ES-I3 (cell line): ENCODE measurements around the gene BIRC3.

ENCODE experiments used
- H3K36me3 ChIP-seq: 2 replicates; pipeline ENCODE4 v1.6.1; 2013; ENCODE audit warnings: mild to moderate bottlenecking, low read length, control low read depth, moderate library complexity; ENCODE audit not compliant: insufficient read depth
- H3K4me1 ChIP-seq: 2 replicates; pipeline ENCODE4 v1.6.1; 2013; ENCODE audit warnings: mild to moderate bottlenecking, control low read depth, low read length; ENCODE audit not compliant: insufficient read depth
- H3K9ac ChIP-seq: 2 replicates; pipeline ENCODE4 v1.6.1; 2013; ENCODE audit warnings: low read depth, mild to moderate bottlenecking, low read length, moderate library complexity
- H3K9me3 ChIP-seq: 2 replicates; pipeline ENCODE4 v1.6.1; 2013; ENCODE audit warnings: mild to moderate bottlenecking, low read length, moderate library complexity; ENCODE audit not compliant: control insufficient read depth, insufficient read depth

The BIRC3 gene

DNA sequence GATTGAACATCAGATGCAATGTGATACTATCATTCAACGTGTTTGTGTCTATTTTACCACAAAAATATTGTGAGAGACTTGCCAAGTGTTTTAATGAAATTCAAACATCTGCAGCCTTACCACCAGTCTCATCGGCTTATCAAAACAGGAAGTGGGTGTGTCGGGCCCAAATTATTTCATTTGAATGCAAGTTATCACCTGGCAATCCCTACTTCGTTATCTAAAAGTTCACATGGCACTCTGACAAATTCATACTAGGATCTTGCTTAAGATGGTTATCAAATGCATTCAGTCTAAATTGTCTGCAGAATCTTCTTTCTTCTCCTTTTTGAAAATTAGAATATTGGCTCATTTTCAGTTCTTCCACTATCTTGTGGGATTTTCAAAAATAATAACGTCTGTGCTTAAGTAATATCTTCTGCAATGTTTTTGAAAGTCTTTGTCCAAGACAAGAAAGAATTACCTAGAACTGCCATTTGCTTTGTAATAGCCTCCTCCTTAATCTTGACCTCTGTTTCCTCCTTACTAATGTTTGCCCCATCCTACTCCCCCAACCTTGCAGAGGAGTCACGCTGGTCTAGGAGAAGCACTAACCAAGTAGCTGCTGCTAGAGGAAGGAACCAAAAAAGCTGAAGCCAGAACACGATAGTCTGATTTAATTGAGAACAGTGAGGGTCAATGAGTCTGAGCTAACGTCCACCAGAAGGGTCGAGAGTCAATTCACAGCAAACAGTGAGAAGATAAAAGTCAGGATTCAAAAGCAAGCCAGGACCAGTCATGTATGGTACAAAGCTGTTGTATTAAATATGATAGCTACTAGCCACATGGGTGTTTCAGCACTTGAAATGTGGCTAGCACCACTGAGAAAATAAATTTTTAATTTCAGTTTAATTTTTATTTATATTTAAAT lies 10.2 kb upstream of the BIRC3 start:
- Histone ChIP-seq H3K9me3 (peaks cover 6% of the 10 kb centered on the region), H3K36me3 (no peaks in the 10 kb centered on the region), H3K9ac (no peak overlapping the region), H3K4me1 (no peaks in the 10 kb centered on the region)

DNA sequence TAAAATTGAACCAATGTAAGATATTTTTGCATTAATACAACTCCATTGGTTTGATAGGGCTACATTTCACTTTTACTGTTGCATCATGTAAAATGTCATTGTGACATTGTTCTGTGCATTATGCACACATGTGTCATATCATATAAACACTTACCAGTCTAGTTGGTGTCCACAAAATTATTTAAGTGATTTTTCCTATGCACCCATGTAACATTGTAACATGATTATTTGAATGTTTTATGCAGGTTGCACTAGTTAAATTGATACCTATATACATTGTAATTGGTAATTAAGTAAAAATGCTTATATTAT lies 9.6 kb upstream of the BIRC3 start:
- Histone ChIP-seq H3K4me1 (no peaks in the 10 kb centered on the region), H3K9ac (no peak overlapping the region), H3K9me3 (0 out of 2 replicates have a peak, but pooled peaks cover under 1% of the 10 kb centered on the region), H3K36me3 (no peaks in the 10 kb centered on the region)

DNA sequence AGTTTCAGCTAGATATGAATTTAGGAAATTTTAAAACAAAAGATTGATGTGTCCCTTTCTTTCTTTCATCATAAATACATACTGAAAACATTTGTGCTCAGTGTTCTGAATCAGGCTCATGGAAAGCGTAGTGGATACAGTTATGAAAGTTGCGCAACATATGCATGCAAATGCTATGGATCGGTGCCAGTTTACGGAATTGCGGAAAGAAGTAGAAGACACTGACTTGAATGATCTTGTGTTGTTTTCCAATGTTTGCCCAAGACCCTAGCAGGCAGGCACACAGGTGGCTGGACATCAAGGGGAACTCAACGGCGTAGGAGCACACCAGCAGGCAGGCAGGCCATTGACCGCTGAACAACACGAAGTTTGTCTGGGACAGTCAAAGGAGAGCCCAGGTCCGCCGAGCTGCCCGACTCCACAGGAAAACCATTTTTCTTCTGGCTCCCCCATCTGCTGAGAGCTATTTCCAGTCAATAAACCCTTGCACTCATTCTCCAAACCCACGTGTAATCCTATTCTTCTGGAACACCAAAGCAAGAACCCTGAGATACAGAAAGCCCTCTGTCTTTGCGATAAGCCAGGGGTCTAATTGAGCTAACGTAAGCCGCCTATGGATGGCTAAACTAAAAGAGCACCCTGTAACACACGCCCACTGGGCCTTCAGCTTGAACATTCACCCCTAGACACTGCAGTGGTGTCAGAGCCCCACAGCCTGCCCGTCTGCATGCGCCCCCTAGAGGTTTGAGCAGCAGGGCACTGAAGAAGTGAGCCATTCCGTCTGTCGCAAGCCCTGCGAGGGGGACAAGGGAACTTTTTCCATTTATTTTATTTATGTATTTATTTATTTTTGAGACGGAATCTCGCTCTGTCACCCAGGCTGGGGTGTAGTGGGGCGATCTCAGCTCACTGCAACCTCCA lies 7.4 kb upstream of the BIRC3 start:
- H3K4me1 ChIP-seq = no peaks in the 10 kb centered on the region
- H3K9ac ChIP-seq = no peak overlapping the region
- H3K36me3 ChIP-seq = no peaks in the 10 kb centered on the region
- H3K9me3 ChIP-seq = no peaks in the 10 kb centered on the region

DNA sequence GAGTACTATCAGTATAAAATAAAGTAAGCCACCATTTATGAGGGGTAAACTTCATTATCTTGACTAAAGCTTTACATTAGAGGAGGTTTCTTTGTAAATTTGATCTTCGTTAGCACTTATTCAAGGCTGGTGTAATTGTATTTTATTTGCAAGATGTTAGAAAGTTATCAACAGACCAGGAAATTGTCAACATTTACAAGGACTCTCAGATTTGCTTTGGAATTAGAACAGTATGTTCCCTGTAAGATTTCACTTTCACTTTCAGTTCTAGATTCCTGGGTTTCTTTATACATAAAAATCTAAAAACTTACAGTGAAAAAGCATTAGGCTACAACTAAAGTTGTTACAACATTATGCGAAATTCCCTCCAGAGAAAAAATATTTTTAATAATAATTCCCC lies 4.6 kb upstream of the BIRC3 start:
- no peak overlapping the region for H3K9ac ChIP-seq
- peaks cover under 1% of the 10 kb centered on the region; the same call in 1 of the 2 replicates for H3K4me1 ChIP-seq
- H3K9me3 ChIP-seq = no peaks in the 10 kb centered on the region
- H3K36me3 ChIP-seq = no peaks in the 10 kb centered on the region

DNA sequence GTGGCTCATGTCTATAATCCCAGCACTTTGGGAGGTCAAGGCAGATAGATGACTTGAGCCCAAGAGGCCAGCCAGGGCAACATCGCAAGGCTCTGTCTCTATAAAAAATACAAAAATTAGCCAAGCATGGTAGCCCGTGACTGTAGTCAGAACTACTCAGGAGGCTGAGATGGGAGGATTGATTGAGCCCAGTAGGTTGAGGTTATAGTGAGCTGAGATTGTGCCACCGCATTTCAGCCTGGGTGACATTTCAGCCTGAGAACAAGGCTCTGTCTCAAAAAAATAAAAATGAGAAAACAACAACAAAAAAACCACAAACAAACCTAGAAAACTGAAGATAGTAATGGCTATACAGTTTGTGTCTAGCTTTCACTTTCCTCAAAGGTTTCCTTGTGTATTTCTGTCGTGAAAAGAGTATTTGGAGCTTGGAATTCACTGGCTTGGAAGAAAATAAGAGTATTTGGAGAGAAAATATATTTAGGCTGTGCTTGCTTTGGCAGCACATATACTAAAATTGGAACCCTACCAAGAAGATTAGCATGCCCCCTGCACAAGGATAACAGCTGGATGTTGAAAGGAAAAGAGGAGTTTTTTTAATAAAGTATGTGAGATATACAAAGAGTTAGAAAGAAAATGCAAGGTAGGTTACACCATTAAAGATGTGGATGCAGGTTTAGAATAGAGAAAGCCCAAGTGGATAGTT lies 3.9 kb upstream of the BIRC3 start:
- Histone ChIP-seq H3K9me3 (no peaks in the 10 kb centered on the region), H3K9ac (no peak overlapping the region), H3K36me3 (no peaks in the 10 kb centered on the region), H3K4me1 (peaks cover 3% of the 10 kb centered on the region; the same call in 1 of the 2 replicates)

DNA sequence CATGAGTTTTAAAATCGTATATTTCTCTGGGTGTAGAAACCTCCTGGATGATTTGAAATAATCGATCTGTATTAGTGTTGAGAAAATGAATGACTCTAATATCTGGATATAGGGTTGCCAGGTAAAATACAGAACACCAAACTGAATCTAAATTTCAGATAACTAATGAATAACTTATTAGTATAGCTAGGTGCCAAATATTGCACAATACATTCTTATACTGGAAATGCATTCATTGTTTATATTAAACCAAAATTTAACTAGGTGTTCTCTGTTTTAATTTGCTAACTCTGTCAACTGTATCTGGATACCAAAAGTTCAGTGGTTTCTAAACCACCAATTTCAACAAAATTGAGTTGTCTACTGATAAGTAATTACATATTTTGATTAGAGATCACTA lies 2.5 kb upstream of the BIRC3 start:
- Histone ChIP-seq H3K9me3 (no peaks in the 10 kb centered on the region), H3K4me1 (peaks cover 3% of the 10 kb centered on the region; the same call in 1 of the 2 replicates), H3K9ac (no peak overlapping the region), H3K36me3 (no peaks in the 10 kb centered on the region)

DNA sequence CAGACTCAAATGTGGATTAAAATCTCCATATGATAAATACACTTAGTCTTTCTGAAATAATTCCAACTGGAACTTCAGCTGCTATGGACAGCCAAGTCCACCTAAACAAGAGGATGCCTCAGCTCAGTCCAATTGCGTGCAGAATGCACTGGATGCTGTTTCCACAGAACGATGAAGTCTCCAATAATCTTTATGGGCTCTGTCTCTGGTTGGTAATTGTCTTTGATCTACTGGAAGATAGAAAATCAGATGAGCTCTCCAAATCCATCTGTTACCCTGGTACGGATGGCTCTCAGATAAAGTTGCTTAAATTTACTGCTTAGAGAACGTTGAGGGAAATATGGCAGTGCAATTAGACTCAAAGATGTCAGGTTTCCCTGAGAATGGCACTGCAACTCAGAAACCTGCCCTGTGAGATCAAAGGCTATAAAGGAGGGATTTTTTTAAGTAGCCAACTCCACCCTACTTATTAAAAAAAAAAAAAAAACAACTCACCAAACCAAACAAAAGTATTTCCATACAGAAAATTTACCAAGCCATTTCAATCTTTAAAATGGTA lies 859 bp upstream of the BIRC3 start:
- Histone ChIP-seq H3K9ac (no peak overlapping the region), H3K4me1 (peaks cover 3% of the 10 kb centered on the region; the same call in 1 of the 2 replicates), H3K9me3 (no peaks in the 10 kb centered on the region), H3K36me3 (no peaks in the 10 kb centered on the region)

DNA sequence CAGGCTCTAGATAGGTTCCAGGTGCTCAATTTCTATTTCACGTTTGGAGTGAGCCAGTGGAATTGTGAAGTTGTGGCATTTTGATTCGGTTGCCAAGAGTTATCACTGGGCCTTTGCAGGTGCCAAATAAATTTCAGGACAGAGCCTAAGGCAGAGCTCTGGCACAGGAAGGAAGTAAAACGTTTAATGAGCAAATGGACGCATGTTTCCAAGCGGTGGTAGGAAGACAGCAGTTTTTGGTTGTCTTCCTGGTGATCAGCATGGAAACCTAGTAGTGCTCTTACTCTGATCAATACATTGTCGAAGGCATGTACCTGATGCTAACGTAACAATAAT lies 452 bp downstream of the BIRC3 start:
- no peaks in the 10 kb centered on the region for H3K36me3 ChIP-seq
- H3K9me3 ChIP-seq = no peaks in the 10 kb centered on the region
- peaks cover 3% of the 10 kb centered on the region; the same call in 1 of the 2 replicates for H3K4me1 ChIP-seq
- H3K9ac ChIP-seq = peak overlapping the region; percentile 61; the same call in 1 of the 2 replicates

DNA sequence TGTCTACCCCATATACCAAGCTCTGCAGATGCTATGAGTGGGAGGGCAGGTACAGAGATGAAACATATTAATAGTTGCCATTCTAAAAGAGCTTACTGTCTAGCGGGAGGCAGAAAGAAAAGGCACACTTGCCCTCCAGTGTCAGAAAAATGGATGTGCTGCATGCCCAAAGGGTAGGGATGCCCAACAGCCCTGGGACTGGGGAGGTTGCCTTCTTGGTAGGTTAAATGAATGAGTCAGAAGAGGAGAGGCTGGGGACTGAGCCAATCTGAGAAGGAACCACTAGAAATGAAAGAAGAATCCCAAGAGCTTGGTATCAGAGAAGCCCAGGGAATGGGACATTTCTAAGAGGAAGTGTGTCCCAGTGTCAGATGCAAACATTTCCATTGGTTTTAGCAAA lies 1.2 kb downstream of the BIRC3 start:
- Histone ChIP-seq H3K36me3 (no peaks in the 10 kb centered on the region), H3K4me1 (peaks cover 3% of the 10 kb centered on the region; the same call in 1 of the 2 replicates), H3K9ac (no peak overlapping the region), H3K9me3 (no peaks in the 10 kb centered on the region)

DNA sequence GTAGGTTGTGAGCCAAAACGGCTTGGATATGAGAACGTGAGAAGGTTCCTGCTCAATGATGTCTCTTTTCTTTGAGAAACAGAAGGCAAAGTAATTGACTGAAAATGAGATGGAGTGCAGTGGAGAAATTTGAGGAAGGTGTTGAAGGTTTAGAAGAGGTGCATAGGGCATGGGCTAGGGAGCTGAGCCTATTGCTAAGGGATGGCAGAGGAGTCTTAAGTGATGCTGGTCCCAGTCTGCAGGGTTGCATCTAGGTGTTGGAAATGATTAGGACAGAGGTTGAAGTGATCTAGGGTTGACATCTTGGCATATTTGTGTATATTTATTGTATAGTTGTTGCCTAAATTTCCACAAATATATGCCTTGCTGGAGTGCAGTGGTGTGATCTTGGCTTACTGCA lies 2.3 kb downstream of the BIRC3 start:
- Histone ChIP-seq H3K9ac (no peak overlapping the region), H3K36me3 (no peaks in the 10 kb centered on the region), H3K4me1 (peaks cover 3% of the 10 kb centered on the region; the same call in 1 of the 2 replicates), H3K9me3 (no peaks in the 10 kb centered on the region)

DNA sequence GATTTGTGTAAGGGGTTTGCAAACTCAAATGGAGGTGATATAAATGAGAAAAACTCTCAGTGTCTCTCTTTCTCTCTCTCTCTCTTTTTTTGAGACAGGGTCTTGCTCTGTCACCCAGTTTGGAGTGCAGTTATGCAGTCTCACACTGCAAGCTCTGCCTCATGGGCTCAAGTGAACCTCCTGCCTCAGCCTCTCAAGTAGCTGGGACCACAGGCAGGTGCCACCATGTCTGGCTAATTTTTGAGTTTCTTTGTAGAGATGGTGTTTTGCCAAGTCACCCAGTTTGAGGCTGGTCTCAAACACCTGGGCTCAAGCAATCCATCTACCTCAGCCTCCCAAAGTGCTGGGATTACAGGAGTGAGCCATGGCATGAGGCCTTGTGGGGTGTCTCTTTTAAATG lies 2.9 kb downstream of the BIRC3 start:
- H3K9me3 ChIP-seq = no peaks in the 10 kb centered on the region
- H3K36me3 ChIP-seq = no peaks in the 10 kb centered on the region
- H3K9ac ChIP-seq = no peak overlapping the region
- H3K4me1 ChIP-seq = peaks cover 3% of the 10 kb centered on the region; the same call in 1 of the 2 replicates

DNA sequence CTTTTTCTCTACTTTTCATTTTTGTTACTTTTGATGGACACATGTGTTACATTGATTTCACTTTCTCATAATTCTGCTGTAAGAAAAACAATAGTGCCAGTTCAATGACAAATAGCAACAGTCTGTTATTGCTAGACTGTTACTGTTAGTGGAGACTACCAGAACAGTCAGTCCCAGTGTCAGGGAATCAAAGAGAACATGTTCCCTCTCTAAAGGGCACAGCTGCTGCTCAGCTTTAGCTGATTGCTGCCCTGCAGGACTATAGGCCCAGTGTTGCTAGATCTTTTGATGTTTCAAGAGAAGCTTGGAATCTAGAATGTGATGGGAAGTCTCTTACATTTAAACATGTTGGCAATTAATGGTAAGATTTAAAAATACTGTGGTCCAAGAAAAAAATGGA lies 3.4 kb downstream of the BIRC3 start:
- no peaks in the 10 kb centered on the region for H3K9me3 ChIP-seq
- H3K4me1 ChIP-seq = peaks cover 3% of the 10 kb centered on the region; the same call in 1 of the 2 replicates
- H3K9ac ChIP-seq = no peak overlapping the region
- no peaks in the 10 kb centered on the region for H3K36me3 ChIP-seq

DNA sequence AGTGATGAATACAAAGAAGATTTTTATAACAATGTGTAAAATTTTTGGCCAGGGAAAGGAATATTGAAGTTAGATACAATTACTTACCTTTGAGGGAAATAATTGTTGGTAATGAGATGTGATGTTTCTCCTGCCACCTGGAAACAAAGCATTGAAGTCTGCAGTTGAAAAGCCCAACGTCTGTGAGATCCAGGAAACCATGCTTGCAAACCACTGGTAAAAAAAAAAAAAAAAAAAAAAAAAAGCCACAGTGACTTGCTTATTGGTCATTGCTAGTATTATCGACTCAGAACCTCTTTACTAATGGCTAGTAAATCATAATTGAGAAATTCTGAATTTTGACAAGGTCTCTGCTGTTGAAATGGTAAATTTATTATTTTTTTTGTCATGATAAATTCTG lies 5.3 kb downstream of the BIRC3 start:
- no peaks in the 10 kb centered on the region for H3K36me3 ChIP-seq
- H3K9me3 ChIP-seq = no peaks in the 10 kb centered on the region
- H3K4me1 ChIP-seq = peaks cover 3% of the 10 kb centered on the region; the same call in 1 of the 2 replicates
- H3K9ac ChIP-seq = no peak overlapping the region
